ENCODE results near the gene SPOCK1. TPM values are rescaled to one million over a fixed set of nuclear protein-coding genes. Genes with fewer than 3 reads are reported as not detected.

Gene SPOCK1
- total and polyA plus RNA-seq, 2 experiments from 2014 or later, result 268 to 471 TPM

DNA sequence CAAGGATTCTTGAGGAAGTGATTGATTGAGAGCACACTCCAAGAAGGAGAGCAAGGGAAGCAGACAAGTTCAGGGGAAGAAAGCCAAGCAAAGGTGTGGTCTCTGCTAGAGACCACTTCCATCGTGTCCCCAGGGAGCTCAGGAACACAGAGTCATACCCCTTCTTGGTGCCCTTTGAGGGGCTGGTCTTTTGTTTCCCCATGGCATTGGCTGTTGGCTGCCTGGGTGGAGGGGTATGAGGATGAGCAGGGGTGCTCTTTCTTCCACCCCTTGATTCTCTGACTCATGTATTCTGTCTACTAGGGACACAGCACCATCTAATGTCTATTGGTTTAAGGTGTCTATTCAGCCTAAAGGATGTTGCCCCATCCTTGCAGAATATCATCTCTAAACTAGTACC, 11.5 kb upstream of the SPOCK1 start:
- in situ Hi-C loops (cut with MboI), result no loop called here
- Histone ChIP-seq H3K79me2 (ENCODE audit: insufficient read depth) (no peaks in the 10 kb centered on the region), H3K9me3 (ENCODE audit: low read depth) (no peaks in the 10 kb centered on the region), H3K9me2 (ENCODE audit: insufficient read depth) (0 out of 2 replicates have a peak, but pooled peaks cover 5% of the 10 kb centered on the region), H4K20me1 (ENCODE audit: insufficient read depth) (no peaks in the 10 kb centered on the region), H3K4me1 (ENCODE audit: insufficient read depth) (peaks cover 8% of the 10 kb centered on the region; the same call in 1 of the 2 replicates), H3K27ac (no peak overlapping the region), H3K36me3 (ENCODE audit: low read depth) (no peaks in the 10 kb centered on the region), H3F3A (ENCODE audit: insufficient read depth) (no peaks in the 10 kb centered on the region), H2AFZ (no peak overlapping the region), H3K4me2 (ENCODE audit: unreplicated experiment) (no peak overlapping the region), H3K27me3 (replicated peaks; ENCODE audit: insufficient read depth) (no peaks in the 10 kb centered on the region), H3K4me3 (no peak overlapping the region), H3K9ac (no peak overlapping the region)
- DNase-seq, result no peak
- 70 to 92% methylated on average over 1 of the region's 1 CpG for WGBS, 2 experiments (ENCODE audit: low coverage in 1 of 2, low lambda C conversion rate in 2 of 2, missing lambda C conversion rate in 2 of 2)
- no peak for TF ChIP-seq EZH2phosphoT487 (IDR thresholded peaks at IDR 0.05; ENCODE audit: insufficient read depth, low read depth)

DNA sequence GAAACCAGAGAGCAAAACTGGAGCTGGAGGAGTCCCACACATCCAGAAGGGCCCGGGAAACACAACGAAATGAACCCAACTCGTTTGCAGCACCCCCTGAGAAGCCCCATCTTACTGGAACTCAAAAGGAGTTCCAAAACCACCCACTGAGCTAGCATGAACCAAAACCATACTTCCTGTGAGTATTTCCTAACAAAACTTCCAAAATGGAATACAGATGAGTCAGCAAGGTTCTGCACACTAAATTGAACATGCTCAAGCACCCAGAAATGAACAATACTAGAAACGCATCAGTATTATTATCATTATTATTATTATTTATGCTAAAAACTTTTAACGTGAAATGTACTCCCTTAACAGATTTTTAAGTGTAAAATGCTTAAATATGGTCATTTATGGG, 8.0 kb upstream of the SPOCK1 start:
- Histone ChIP-seq H3F3A (ENCODE audit: insufficient read depth) (no peaks in the 10 kb centered on the region), H3K9ac (no peak overlapping the region), H3K27me3 (replicated peaks; ENCODE audit: insufficient read depth) (no peaks in the 10 kb centered on the region), H4K20me1 (ENCODE audit: insufficient read depth) (no peaks in the 10 kb centered on the region), H3K36me3 (ENCODE audit: low read depth) (no peaks in the 10 kb centered on the region), H3K4me1 (ENCODE audit: insufficient read depth) (peaks cover 11% of the 10 kb centered on the region), H2AFZ (peak overlapping the region; percentile 52; the same call in 1 of the 2 replicates), H3K79me2 (ENCODE audit: insufficient read depth) (no peaks in the 10 kb centered on the region), H3K9me3 (ENCODE audit: low read depth) (no peaks in the 10 kb centered on the region), H3K9me2 (ENCODE audit: insufficient read depth) (0 out of 2 replicates have a peak, but pooled peaks cover 5% of the 10 kb centered on the region), H3K4me2 (ENCODE audit: unreplicated experiment) (no peak overlapping the region), H3K27ac (no peak overlapping the region), H3K4me3 (no peak overlapping the region)
- in situ Hi-C loops (cut with MboI), result loop anchor here (10.0 kb wide), 2 partner anchors 172 to 702 kb away; no protein-coding TSS in a partner anchor
- DNase-seq, result peak; percentile 54
- TF ChIP-seq EZH2 (IDR thresholded peaks at IDR 0.05; ENCODE audit: insufficient read depth, poor library complexity, severe bottlenecking) (no peak), EZH2phosphoT487 (IDR thresholded peaks at IDR 0.05; ENCODE audit: insufficient read depth, low read depth) (no peak)
- WGBS, 2 experiments (ENCODE audit: low coverage in 1 of 2, low lambda C conversion rate in 2 of 2, missing lambda C conversion rate in 2 of 2), result 62% methylated on average over 5 of the region's 5 CpGs

DNA sequence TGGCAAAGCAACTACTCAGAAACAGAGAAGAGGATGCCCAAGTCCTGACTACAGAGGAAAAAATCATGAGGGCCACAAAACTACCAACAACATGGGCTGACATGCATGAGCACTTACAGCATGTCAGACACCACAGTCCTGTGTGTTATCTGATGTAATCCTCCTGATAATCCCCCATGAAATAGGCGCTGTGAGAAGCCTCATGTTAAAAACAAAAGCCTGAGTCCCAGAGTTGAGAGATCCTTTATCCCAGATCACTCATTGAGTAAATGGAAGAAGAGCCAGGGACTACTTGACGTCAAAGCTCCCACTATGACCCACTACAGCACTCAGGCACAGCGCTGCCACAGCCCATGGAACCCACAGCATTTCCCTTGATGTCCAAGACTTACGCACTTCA, 7.2 kb upstream of the SPOCK1 start:
- Histone ChIP-seq H3K27me3 (replicated peaks; ENCODE audit: insufficient read depth) (no peaks in the 10 kb centered on the region), H2AFZ (no peak overlapping the region), H4K20me1 (ENCODE audit: insufficient read depth) (no peaks in the 10 kb centered on the region), H3F3A (ENCODE audit: insufficient read depth) (peaks cover 7% of the 10 kb centered on the region; the same call in 1 of the 2 replicates), H3K9me3 (ENCODE audit: low read depth) (no peaks in the 10 kb centered on the region), H3K4me2 (ENCODE audit: unreplicated experiment) (no peak overlapping the region), H3K4me1 (ENCODE audit: insufficient read depth) (peaks cover 20% of the 10 kb centered on the region), H3K4me3 (no peak overlapping the region), H3K36me3 (ENCODE audit: low read depth) (no peaks in the 10 kb centered on the region), H3K27ac (no peak overlapping the region), H3K9ac (no peak overlapping the region), H3K79me2 (ENCODE audit: insufficient read depth) (no peaks in the 10 kb centered on the region), H3K9me2 (ENCODE audit: insufficient read depth) (0 out of 2 replicates have a peak, but pooled peaks cover 5% of the 10 kb centered on the region)
- TF ChIP-seq EZH2 (IDR thresholded peaks at IDR 0.05; ENCODE audit: insufficient read depth, poor library complexity, severe bottlenecking) (no peak), EZH2phosphoT487 (IDR thresholded peaks at IDR 0.05; ENCODE audit: insufficient read depth, low read depth) (no peak)
- in situ Hi-C loops (cut with MboI), result loop anchor here (10.0 kb wide), 2 partner anchors 171 to 701 kb away; no protein-coding TSS in a partner anchor
- 89 to 96% methylated on average over 4 of the region's 4 CpGs for WGBS, 2 experiments (ENCODE audit: low coverage in 1 of 2, low lambda C conversion rate in 2 of 2, missing lambda C conversion rate in 2 of 2)
- DNase-seq, result no peak

DNA sequence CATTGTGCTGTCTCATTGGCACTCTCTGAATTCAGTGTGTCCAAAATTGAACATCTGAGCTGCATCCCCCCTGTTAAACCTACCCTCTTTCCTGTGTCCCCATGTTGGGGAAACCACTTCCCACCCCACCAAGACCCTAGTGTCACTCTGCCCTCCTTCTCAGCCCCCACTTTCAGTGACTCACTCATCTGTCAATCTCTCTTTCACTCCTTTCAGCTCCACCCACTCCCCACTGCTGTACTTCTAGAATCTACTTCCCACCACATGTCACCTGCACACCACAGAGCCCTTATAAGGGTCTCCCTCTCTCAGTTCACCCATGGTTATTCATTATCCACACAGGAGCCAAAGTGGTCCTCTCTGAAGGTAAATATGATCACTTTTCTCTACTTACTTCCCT, 5.8 kb upstream of the SPOCK1 start:
- Histone ChIP-seq H4K20me1 (ENCODE audit: insufficient read depth) (no peaks in the 10 kb centered on the region), H3K27me3 (replicated peaks; ENCODE audit: insufficient read depth) (no peaks in the 10 kb centered on the region), H2AFZ (no peak overlapping the region), H3F3A (ENCODE audit: insufficient read depth) (peaks cover 7% of the 10 kb centered on the region; the same call in 1 of the 2 replicates), H3K4me2 (ENCODE audit: unreplicated experiment) (no peak overlapping the region), H3K4me3 (no peak overlapping the region), H3K9me2 (ENCODE audit: insufficient read depth) (0 out of 2 replicates have a peak, but pooled peaks cover 5% of the 10 kb centered on the region), H3K27ac (no peak overlapping the region), H3K4me1 (ENCODE audit: insufficient read depth) (peaks cover 20% of the 10 kb centered on the region), H3K36me3 (ENCODE audit: low read depth) (no peaks in the 10 kb centered on the region), H3K79me2 (ENCODE audit: insufficient read depth) (no peaks in the 10 kb centered on the region), H3K9ac (no peak overlapping the region), H3K9me3 (ENCODE audit: low read depth) (no peaks in the 10 kb centered on the region)
- TF ChIP-seq EZH2phosphoT487 (IDR thresholded peaks at IDR 0.05; ENCODE audit: insufficient read depth, low read depth), result no peak
- no peak for TF ChIP-seq EZH2 (IDR thresholded peaks at IDR 0.05; ENCODE audit: insufficient read depth, poor library complexity, severe bottlenecking)
- DNase-seq, result no peak
- in situ Hi-C loops (cut with MboI), result loop anchor here (10.0 kb wide), 2 partner anchors 170 to 700 kb away; no protein-coding TSS in a partner anchor

DNA sequence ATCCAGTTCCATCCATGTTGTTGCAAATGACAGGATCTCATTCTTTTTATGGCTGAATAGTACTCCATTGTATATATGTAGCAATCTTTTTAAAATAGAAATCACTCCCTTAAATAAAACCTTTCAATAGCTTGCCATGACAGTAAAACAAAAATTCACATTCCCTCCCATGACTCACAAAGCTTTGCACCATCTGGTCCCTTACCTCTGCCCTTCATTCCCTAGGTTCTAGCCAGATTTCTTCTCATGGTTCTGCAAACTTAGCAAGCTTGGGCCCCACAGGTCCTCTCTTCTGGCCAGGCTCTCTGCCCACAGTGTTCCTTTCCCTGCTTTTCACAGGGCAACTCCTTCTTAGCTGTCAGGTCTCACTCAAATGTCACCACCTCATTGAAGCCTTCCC, 4.3 kb upstream of the SPOCK1 start:
- no peak overlapping the region for H3K4me3 ChIP-seq
- no peak for TF ChIP-seq EZH2phosphoT487 (IDR thresholded peaks at IDR 0.05; ENCODE audit: insufficient read depth, low read depth)
- no peak for TF ChIP-seq EZH2 (IDR thresholded peaks at IDR 0.05; ENCODE audit: insufficient read depth, poor library complexity, severe bottlenecking)

More for the DNA sequence above, 4.3 kb upstream of the SPOCK1 start:
- no peak overlapping the region for H2AFZ ChIP-seq
- no peak overlapping the region for H3K9ac ChIP-seq
- peaks cover 6% of the 10 kb centered on the region for H3K79me2 ChIP-seq (ENCODE audit: insufficient read depth)
- H3K27me3 ChIP-seq (replicated peaks; ENCODE audit: insufficient read depth), result no peaks in the 10 kb centered on the region
- H4K20me1 ChIP-seq (ENCODE audit: insufficient read depth), result no peaks in the 10 kb centered on the region
- peaks cover 7% of the 10 kb centered on the region; the same call in 1 of the 2 replicates for H3F3A ChIP-seq (ENCODE audit: insufficient read depth)
- DNase-seq, result peak; percentile 19
- no peaks in the 10 kb centered on the region for H3K36me3 ChIP-seq (ENCODE audit: low read depth)
- 0 out of 2 replicates have a peak, but pooled peaks cover 5% of the 10 kb centered on the region for H3K9me2 ChIP-seq (ENCODE audit: insufficient read depth)
- in situ Hi-C loops (cut with MboI), result loop anchor here (10.0 kb wide), 2 partner anchors 169 to 699 kb away; no protein-coding TSS in a partner anchor
- peaks cover 20% of the 10 kb centered on the region for H3K4me1 ChIP-seq (ENCODE audit: insufficient read depth)
- H3K9me3 ChIP-seq (ENCODE audit: low read depth), result no peaks in the 10 kb centered on the region
- H3K4me2 ChIP-seq (ENCODE audit: unreplicated experiment), result no peak overlapping the region
- no peak overlapping the region for H3K27ac ChIP-seq
